NT2/D1 (cell line): ENCODE results near the gene ANTXRL.

Experiments used
- YY1 ChIP-seq: IDR thresholded peaks from 2 replicates; pipeline ENCODE4 v1.6.1; 2011; ENCODE audit not compliant: insufficient read length, insufficient read depth
- ZNF274 ChIP-seq: IDR thresholded peaks from 2 replicates; pipeline ENCODE4 v1.6.1; 2011; ENCODE audit warnings: mild to moderate bottlenecking, low read depth, low read length

DNA sequence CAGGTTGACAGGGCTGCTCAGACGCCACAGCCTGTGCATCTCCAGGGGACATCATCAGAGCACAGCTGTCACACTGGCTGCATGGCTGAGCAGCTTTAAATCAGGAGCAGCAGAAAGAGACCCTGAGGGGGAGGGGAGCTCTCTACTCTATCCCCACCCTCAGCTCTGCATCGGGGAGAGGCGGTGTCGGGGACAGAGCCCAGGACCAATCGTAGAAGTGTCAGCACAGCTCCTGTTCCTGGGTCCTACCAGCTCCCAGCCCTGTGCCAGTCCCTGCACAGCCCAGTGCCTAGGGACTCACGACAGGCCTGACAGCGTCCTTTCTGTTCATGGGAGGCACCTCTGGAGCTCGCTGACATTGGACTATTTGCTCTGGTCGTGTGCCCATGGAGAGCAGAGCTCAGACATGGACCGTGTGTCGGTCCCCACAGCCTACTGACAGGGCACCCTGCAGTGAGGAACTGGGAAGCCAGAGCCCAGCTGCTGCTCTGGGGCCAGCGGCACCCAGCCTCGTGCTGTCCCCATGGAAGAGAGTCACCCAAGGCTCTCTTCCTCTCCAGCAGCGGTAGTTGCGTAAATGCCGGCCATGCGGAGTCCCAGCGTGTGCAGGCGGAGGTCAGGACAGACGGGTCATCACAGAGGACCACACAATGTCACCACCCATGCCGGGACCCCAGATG lies 20.4 kb upstream of the ANTXRL start:
- TF ChIP-seq ZNF274 = no peak
- no peak for TF ChIP-seq YY1
